DOHH2 (cell line): ENCODE results near the gene ADAP2.

Experiments
- EZH2phosphoT487 ChIP-seq: fragments of 200-600 bp; sonication (generic); IDR thresholded peaks from 2 replicates; pipeline ENCODE4 v1.6.1; 2017; ENCODE audit warnings: borderline replicate concordance, mild to moderate bottlenecking, antibody characterized with exemption, low read length, moderate library complexity, mixed read lengths
- TF ChIP-seq, protein P1 (sequence below): fragments of 200-600 bp; sonication (generic); IDR thresholded peaks from one replicate; pipeline ENCODE4 v1.5.1; 2014; ENCODE audit warnings: antibody characterized with exemption, mild to moderate bottlenecking, low read depth, low read length; ENCODE audit not compliant: poor library complexity, severe bottlenecking

DNA sequence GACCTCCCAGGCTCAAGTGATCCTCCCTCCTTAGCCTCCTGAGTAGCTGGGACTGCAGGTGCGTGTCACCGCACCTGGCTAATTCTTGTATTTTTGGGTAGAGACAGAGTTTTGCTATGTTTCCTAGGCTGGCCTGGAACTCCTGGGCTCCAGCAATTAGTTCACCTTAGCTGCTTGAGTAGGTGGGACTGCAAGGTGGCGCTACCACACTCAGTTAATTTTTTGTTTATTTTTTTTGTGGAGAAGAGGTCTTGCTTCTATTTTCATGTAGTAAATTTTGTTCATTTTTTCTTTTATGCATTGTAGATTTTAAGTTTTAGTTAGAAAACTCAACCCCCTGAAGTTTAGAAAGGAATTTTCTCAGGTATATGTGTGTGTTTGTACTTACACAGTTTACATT is 70.8 kb downstream of the ADAP2 start:
- TF ChIP-seq EZH2phosphoT487: no peak
- TF ChIP-seq, protein P1, sequence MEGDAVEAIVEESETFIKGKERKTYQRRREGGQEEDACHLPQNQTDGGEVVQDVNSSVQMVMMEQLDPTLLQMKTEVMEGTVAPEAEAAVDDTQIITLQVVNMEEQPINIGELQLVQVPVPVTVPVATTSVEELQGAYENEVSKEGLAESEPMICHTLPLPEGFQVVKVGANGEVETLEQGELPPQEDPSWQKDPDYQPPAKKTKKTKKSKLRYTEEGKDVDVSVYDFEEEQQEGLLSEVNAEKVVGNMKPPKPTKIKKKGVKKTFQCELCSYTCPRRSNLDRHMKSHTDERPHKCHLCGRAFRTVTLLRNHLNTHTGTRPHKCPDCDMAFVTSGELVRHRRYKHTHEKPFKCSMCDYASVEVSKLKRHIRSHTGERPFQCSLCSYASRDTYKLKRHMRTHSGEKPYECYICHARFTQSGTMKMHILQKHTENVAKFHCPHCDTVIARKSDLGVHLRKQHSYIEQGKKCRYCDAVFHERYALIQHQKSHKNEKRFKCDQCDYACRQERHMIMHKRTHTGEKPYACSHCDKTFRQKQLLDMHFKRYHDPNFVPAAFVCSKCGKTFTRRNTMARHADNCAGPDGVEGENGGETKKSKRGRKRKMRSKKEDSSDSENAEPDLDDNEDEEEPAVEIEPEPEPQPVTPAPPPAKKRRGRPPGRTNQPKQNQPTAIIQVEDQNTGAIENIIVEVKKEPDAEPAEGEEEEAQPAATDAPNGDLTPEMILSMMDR: peak; percentile 36
